Central memory CD8-positive, alpha-beta T cell (primary cell): Measurements from ENCODE around the gene CPVL.

ENCODE experiments used
- ATAC-seq: fragments of 150-1000 bp; cut with Tn5 transposase; replicated peaks from 2 replicates; pipeline ENCODE4 v1.10.0; 2022; ENCODE audit warnings: mild to moderate bottlenecking, moderate FRiP score, moderate number of reproducible peaks; ENCODE audit not compliant: poor library complexity, severe bottlenecking; ENCODE audit errors: extremely low read depth
- DNase-seq, 2 donors: peaks; one replicate each; pipeline ENCODE4 v3.0.0; 2021; ENCODE audit warnings: low spot score in 2 of 2
- H3K27ac Mint-ChIP-seq: one replicate; pipeline ENCODE4 v1.8.0; 2022; ENCODE audit warnings: low read depth, mild to moderate bottlenecking, moderate library complexity, mixed read lengths
- H3K27me3 Mint-ChIP-seq: one replicate; pipeline ENCODE4 v1.8.0; 2022; ENCODE audit warnings: mixed read lengths
- H3K36me3 Mint-ChIP-seq: one replicate; pipeline ENCODE4 v1.8.0; 2022; ENCODE audit warnings: mild to moderate bottlenecking, moderate library complexity, mixed read lengths; ENCODE audit not compliant: insufficient read depth
- H3K4me1 Mint-ChIP-seq: one replicate; pipeline ENCODE4 v1.8.0; 2022; ENCODE audit warnings: mixed read lengths
- H3K4me3 Mint-ChIP-seq: one replicate; pipeline ENCODE4 v1.8.0; 2022; ENCODE audit warnings: mild to moderate bottlenecking, moderate library complexity, mixed read lengths
- H3K9me3 Mint-ChIP-seq: one replicate; pipeline ENCODE4 v1.8.0; 2022; ENCODE audit warnings: mixed read lengths

CPVL gene

DNA sequence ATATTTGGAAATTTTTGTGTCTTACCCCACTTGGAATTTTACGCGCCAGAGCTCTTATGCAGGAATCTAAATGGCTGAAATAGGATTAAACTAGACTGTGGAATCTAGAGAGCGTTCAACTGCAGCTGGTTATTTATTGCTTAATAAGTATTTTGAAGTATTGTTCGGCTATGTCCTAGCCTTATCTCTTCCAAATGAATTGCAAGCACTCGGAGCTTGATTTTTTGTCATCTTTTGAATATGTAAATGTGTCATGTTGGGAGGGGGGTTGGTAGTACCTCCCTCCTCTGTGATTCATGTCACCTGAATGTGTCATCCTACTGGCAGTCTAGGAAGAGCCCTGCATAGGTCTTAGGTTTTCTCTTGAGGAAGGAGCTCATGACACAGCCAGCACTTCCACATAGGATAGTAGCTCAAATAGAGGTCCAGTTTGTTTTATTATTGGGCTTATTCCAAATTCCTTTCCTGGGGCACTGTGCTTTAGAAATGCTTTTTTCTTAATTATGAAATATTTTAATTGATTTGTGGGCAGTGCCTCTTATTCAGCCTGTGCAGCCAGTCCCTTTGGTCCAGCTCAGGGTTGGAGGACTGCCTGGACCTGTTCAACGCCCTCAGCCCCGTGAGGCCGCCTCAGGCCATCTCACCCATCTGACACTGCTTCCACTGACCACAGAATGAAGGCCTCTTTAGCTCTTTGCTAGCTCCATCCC, 165.7 kb downstream of the CPVL start:
- H3K27ac Mint-ChIP-seq: no peak overlapping the region
- no peaks in the 10 kb centered on the region for H3K4me1 Mint-ChIP-seq
- no peaks in the 10 kb centered on the region for H3K36me3 Mint-ChIP-seq
- ATAC-seq (no peak), DNase-seq (no peak)
- H3K4me3 Mint-ChIP-seq: no peak overlapping the region
- no peaks in the 10 kb centered on the region for H3K9me3 Mint-ChIP-seq
- peaks cover 46% of the 10 kb centered on the region for H3K27me3 Mint-ChIP-seq

DNA sequence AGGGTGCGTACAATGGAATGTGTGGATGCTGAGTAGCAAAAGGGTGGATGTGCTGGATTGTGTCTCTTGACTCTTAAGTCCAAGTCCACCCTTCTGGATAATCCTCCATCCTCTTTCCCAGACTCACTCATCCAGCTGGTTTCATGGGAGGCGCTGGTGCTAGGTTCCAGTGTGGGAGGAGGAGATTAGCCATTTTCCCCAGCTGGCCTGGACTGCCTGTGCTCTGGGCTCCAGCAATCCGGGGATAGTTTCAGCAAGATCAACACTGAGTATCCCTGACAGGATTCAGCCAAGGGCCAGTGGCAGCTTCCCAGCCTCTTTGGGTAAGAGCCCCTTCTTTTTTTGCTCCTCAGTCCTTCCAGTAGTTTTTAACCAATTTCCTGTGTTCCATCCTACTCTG, 166.6 kb downstream of the CPVL start:
- no peak overlapping the region for H3K27ac Mint-ChIP-seq
- H3K27me3 Mint-ChIP-seq: peaks cover 42% of the 10 kb centered on the region
- no peaks in the 10 kb centered on the region for H3K9me3 Mint-ChIP-seq
- H3K4me1 Mint-ChIP-seq: no peaks in the 10 kb centered on the region
- DNase-seq (no peak), ATAC-seq (no peak)
- H3K36me3 Mint-ChIP-seq: no peaks in the 10 kb centered on the region
- no peak overlapping the region for H3K4me3 Mint-ChIP-seq

DNA sequence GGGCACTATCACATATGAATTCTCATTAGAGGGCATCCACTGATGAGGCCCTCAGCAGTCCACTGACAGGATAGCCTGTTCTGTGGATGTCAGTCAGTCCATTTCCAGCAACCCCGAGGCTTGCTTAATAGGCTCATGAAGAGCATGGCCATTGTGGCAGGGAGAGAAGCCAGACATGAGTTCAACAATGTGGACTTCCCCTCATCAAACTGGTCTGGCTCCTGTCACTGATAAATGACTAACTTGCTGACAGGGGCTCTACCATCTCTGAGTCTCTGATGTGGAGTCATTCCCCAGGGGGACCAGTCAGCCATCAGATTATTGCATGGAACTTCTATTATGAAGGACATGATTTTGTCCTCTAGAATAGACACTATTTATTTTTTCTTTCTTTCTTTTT, 168.5 kb downstream of the CPVL start:
- H3K36me3 Mint-ChIP-seq: no peaks in the 10 kb centered on the region
- peaks cover 45% of the 10 kb centered on the region for H3K27me3 Mint-ChIP-seq
- no peak overlapping the region for H3K4me3 Mint-ChIP-seq
- DNase-seq (no peak), ATAC-seq (no peak)
- H3K4me1 Mint-ChIP-seq: no peaks in the 10 kb centered on the region
- H3K9me3 Mint-ChIP-seq: peaks cover 11% of the 10 kb centered on the region
- no peak overlapping the region for H3K27ac Mint-ChIP-seq

DNA sequence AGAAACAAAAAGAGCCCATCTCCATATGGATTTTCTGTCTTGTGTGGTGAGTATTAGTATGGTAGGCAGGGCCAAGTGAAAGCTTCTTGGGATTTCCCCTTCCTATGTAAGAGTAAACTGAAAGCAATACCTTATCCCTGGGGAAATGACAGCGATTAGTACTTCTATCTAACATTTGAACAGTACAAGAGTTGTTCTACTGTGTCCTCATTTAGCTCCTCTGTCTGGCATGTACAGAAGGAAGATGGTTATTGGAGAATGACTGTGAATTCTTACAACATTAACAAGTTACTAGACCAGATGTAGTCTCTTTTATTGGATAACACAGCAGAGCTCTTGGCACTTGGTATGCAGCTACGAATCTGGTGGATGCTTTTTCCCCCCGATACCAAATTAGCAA, 170.3 kb downstream of the CPVL start:
- Mint-ChIP-seq H3K27me3 (peaks cover 40% of the 10 kb centered on the region), H3K9me3 (peaks cover 18% of the 10 kb centered on the region)
- no peak for ATAC-seq

DNA sequence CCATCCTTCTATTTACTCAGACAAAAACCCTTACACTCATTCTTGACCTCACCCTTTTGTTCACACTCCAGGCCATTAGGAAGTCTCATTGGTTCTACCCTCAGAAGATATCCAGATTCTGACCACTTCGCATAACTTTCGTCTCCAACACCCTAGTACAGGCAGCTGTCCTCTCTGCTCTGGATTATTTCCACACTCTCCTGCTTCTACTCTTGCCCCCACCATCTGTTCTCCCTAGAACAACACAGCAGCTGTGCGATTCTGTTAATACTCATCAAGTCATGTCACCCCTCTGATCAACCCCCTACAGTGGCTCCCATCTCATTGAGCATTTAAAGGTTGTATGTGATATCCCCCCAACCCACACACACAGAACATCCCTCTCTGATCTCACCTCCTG, 172.7 kb downstream of the CPVL start:
- ATAC-seq (no peak), DNase-seq (no peak)
- peaks cover 33% of the 10 kb centered on the region for H3K27me3 Mint-ChIP-seq
- no peaks in the 10 kb centered on the region for H3K4me1 Mint-ChIP-seq
- H3K4me3 Mint-ChIP-seq: no peak overlapping the region
- H3K36me3 Mint-ChIP-seq: no peaks in the 10 kb centered on the region
- peaks cover 18% of the 10 kb centered on the region for H3K9me3 Mint-ChIP-seq
- H3K27ac Mint-ChIP-seq: no peak overlapping the region

More for the DNA sequence above, 170.3 kb downstream of the CPVL start:
- Mint-ChIP-seq H3K36me3 (no peaks in the 10 kb centered on the region), H3K27ac (no peak overlapping the region), H3K4me1 (no peaks in the 10 kb centered on the region), H3K4me3 (no peak overlapping the region)
- no peak for DNase-seq

DNA sequence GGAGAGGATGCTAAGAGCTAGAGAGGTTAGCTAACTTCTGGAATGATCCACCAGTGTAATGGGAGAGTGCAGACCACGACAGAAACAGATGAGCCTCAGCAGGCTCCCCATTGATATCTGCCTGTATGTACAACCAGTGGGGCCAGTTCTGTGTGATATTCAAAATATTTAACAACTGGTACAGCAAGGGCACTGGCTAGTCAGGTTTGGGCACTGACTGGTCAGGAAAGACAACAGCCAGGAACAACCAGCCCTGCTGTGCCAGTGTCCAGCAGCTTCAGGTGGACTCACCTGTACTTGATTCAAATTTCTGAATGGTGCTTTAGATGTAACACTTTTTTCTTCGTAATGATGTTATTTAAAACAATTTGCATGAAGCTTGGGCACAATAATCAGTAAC, 182.3 kb downstream of the CPVL start:
- H3K4me3 Mint-ChIP-seq: no peak overlapping the region
- no peaks in the 10 kb centered on the region for H3K9me3 Mint-ChIP-seq
- ATAC-seq: no peak
- peaks cover 72% of the 10 kb centered on the region for H3K27me3 Mint-ChIP-seq
- no peaks in the 10 kb centered on the region for H3K4me1 Mint-ChIP-seq
- H3K27ac Mint-ChIP-seq: no peak overlapping the region
- no peak for DNase-seq
- H3K36me3 Mint-ChIP-seq: no peaks in the 10 kb centered on the region

DNA sequence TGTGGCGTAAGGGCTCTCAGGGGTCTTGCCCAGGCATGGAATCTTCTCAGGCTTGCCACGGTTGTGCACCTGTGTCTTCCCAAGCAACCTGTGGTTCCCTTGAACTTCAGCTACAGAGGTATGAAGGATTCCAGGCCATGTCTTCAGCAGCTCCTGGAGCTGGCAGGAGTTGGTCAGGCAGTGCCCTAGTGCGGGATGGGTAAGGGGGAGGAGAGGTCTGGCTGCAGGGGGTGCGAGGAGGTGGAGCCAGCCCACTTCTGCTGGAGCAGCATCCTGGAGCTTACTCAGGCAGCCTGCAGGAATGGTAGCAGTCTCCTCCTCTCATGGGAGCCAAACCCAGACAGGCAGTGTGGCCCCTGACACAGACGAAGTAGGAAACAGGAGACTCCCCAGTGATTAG, 184.4 kb downstream of the CPVL start:
- Mint-ChIP-seq H3K27me3 (peaks cover 74% of the 10 kb centered on the region), H3K27ac (no peak overlapping the region), H3K4me3 (no peak overlapping the region), H3K9me3 (no peaks in the 10 kb centered on the region), H3K4me1 (peaks cover 5% of the 10 kb centered on the region), H3K36me3 (no peaks in the 10 kb centered on the region)
- ATAC-seq (no peak), DNase-seq (no peak)

DNA sequence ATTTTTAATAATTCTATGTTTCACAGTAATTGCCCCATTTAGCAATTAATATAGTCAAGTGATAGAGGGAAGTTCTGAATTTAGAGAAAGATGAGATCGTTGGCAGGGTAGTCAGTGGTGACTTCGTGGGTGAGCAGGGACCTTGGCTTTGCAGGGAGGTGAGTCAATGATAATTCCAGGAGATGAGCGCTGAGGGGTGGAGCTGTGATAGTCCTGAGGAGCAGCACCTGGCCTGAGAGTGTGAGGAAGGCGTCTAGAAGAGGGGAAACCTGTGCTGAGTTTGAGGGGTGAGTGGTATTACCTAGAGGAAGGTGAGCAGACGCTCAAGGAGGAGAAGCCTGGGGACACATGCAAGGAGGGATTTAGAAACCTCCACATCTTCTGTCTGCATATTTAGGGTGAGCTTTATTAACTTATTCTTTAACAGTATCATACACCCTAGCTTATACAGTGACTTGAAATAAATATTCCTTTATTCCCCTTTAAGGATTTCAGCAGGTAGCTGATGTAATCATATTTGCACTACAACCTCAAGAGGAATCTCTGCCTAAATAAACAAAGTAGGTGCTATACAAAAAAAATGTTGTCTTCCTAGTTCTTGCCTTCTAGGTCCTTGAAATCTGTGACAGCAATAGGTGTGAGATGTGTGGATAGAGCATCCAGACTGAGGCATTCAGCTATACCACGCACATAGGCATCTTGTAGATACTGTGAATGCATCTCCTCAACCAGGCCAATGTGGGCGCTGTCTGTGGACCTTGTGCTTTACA, 186.1 kb downstream of the CPVL start:
- H3K9me3 Mint-ChIP-seq: no peaks in the 10 kb centered on the region
- no peak overlapping the region for H3K27ac Mint-ChIP-seq

DNA sequence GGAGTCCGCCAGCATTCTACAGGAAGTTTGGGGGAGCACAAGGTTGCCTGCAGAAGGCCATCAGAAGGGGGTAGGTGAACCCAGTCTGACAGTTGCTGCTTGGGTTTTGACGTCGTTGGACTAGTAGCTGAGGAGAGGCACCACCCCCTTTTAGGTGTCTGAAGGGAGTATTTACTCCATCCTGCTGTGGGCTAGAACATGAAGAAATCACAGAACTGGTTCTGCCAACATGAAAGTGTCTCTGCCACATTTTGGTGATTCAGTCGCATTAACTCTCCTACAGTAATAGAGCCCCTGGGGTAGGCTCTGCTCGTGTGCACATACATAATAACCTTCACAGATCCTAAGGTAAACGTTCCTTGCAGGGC, 187.4 kb downstream of the CPVL start:
- H3K27me3 Mint-ChIP-seq: peaks cover 80% of the 10 kb centered on the region

More for the DNA sequence above, 186.1 kb downstream of the CPVL start:
- peaks cover 67% of the 10 kb centered on the region for H3K27me3 Mint-ChIP-seq
- DNase-seq: no peak
- H3K4me3 Mint-ChIP-seq: no peak overlapping the region
- H3K36me3 Mint-ChIP-seq: no peaks in the 10 kb centered on the region
- ATAC-seq: no peak
- peaks cover 5% of the 10 kb centered on the region for H3K4me1 Mint-ChIP-seq

DNA sequence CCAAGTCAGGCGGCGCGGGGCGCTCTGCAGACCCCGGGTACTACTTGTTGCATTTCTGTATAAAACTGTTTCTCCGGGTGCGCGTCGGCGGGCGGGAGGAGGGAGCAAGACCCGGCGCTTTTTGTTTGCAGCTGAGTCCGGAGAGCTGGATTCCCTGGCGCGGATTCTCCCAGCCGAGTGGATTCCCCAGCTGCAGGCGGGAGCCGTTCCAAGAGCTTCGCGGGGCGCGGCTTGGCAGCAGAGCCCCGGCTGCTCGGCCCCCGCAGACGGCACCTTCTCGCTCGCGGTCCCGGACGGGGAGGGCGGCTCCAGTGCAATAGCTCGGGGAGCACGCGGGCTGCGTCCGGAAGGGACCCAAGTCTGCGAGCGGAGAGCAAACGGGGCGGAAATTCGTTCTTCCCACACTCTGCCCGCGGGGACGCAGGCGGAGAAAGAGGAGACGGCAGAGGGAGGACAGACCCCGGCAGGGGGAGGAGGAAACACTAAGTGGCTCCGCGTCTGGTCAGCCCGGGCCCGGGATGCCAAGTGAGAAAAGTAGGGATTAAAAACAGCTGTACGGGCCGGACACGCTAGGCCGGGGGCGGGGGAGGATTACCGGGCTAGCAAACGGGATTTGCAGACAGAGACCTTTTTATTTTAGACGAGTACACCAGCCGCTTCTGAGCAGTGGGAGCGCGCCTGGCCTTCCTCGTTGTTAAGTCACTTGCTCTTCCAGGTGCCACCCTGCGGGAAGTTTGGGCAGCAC, 187.9 kb downstream of the CPVL start, which contains the start of gene TRIL:
TRIL (minus strand) TSS at position 96 of the 745 bp plus-strand sequence. CDS start 284 bp downstream, outside the sequence.
- Mint-ChIP-seq H3K4me1 (peaks cover 5% of the 10 kb centered on the region), H3K36me3 (peaks cover 2% of the 10 kb centered on the region), H3K9me3 (no peaks in the 10 kb centered on the region), H3K4me3 (peak within 1 kb of the TSS; percentile 25), H3K27me3 (peaks cover 86% of the 10 kb centered on the region), H3K27ac (no peak within 1 kb of the TSS)
- DNase-seq (no peak), ATAC-seq (no peak)

More for the DNA sequence above, 187.4 kb downstream of the CPVL start:
- H3K27ac Mint-ChIP-seq: no peak overlapping the region
- peaks cover 2% of the 10 kb centered on the region for H3K36me3 Mint-ChIP-seq
- peaks cover 5% of the 10 kb centered on the region for H3K4me1 Mint-ChIP-seq
- ATAC-seq (no peak), DNase-seq (no peak)
- H3K9me3 Mint-ChIP-seq: no peaks in the 10 kb centered on the region
- H3K4me3 Mint-ChIP-seq: no peak overlapping the region

DNA sequence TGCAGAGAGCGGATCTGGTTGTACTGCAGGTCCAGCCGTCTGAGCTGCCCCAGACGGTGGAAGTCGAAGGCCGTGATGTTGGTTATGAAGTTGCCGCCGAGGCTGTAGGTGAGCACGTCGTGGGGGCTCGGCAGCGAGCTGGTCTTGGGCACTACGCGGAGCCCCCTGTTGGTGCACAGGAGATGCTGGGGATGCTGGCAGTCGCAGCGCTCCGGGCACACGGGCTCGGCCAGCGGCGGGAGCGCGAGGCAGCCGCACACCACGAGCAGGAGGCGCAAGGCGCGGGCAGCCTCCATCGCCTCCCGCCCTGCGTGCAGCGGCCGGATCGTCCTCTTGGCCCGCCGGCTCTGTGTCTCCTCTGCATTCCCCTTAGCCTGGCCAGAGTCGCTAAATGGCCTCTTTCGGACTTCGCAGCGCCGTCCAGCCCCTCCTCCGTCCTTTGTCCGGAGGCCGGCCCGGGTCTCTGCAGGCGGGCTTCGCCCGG, 188.5 kb downstream of the CPVL start:
- Mint-ChIP-seq H3K27me3 (peaks cover 87% of the 10 kb centered on the region), H3K4me3 (peak overlapping the region; percentile 25)

DNA sequence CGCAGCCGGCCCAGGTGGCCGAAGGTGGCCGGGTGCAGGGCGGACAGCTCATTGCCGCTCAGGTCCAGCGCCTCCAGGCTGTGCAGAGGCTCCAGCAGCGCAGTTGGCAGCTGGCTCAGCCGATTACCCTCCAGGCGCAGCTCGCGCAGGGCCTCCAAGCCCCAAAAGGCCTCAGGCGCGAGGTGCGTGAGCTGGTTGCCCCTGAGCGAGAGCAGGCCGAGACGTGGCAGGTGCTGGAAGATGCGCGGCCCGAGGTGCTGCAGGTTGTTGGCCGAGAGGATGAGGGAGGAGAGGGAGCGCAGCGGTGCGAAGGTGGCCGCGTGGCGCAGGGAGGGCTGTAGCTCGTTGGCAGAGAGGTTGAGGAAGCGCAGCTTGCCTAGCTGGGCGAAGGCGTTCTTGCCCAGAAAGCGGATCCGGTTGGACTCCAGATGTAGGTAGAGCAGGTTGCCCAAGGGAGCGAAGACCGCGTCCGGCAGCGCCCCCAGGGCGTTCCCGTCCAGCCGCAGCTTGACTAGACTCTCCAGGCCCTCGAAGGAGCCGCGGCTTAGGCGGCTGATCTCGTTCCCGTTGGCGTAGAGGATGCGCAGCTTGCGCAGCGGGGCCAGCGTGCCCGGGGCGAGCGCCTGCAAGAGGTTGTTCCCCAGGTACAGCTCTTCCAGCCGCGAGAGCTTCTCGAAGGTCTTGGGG, 189.1 kb downstream of the CPVL start:
- H3K27ac Mint-ChIP-seq: no peak overlapping the region
- no peak for ATAC-seq
- peak overlapping the region; percentile 25 for H3K4me3 Mint-ChIP-seq
- H3K4me1 Mint-ChIP-seq: peaks cover 5% of the 10 kb centered on the region
- peaks cover 87% of the 10 kb centered on the region for H3K27me3 Mint-ChIP-seq
- H3K36me3 Mint-ChIP-seq: peaks cover 2% of the 10 kb centered on the region
- DNase-seq: no peak
- no peaks in the 10 kb centered on the region for H3K9me3 Mint-ChIP-seq

More for the DNA sequence above, 188.5 kb downstream of the CPVL start:
- no peak for ATAC-seq
- Mint-ChIP-seq H3K36me3 (peaks cover 2% of the 10 kb centered on the region), H3K27ac (no peak overlapping the region), H3K4me1 (peaks cover 5% of the 10 kb centered on the region), H3K9me3 (no peaks in the 10 kb centered on the region)
- no peak for DNase-seq
